GM12878 (cell line): ENCODE results near the gene NUTM1. TPM values are rescaled to one million over a fixed set of nuclear protein-coding genes. Genes with fewer than 3 reads are reported as not detected.

Experiments
- BACH1 ChIP-seq: fragments of 450-650 bp; IDR thresholded peaks from 2 replicates; pipeline ENCODE4 v1.6.1; 2017; ENCODE audit warnings: mild to moderate bottlenecking, borderline replicate concordance
- CBX3 ChIP-seq: fragments of 200-600 bp; sonication (generic); IDR thresholded peaks from 2 replicates; pipeline ENCODE4 v1.6.1; 2016; ENCODE audit warnings: low read depth, borderline replicate concordance
- CTCF ChIP-seq, 3 experiments: IDR thresholded peaks in 2 of 3; conservative IDR thresholded peaks in 1 of 3; 2 replicates each; pipeline ENCODE4 v1.5.1; 2011; ENCODE audit warnings: low read depth in 3 of 3, low read length in 3 of 3, mild to moderate bottlenecking in 3 of 3, control low read depth in 2 of 3, moderate library complexity in 2 of 3, inconsistent platforms in 1 of 3, mixed read lengths in 1 of 3; ENCODE audit not compliant: control insufficient read depth in 2 of 3, insufficient read depth in 1 of 3; ENCODE audit errors: extremely low read depth in 1 of 3
- E2F8 ChIP-seq: fragments of 450-650 bp; IDR thresholded peaks from 2 replicates; pipeline ENCODE4 v1.6.1; 2018; ENCODE audit warnings: mild to moderate bottlenecking, low read depth, moderate library complexity; ENCODE audit not compliant: partially characterized antibody
- E4F1 ChIP-seq: fragments of 450-650 bp; IDR thresholded peaks from 2 replicates; pipeline ENCODE4 v1.6.1; 2018; ENCODE audit warnings: borderline replicate concordance, mild to moderate bottlenecking; ENCODE audit not compliant: partially characterized antibody
- ETV6 ChIP-seq, 2 experiments: fragments of 450-650 bp in 1 of 2; IDR thresholded peaks in 1 of 2; conservative IDR thresholded peaks in 1 of 2; 2 replicates each; pipeline ENCODE4 v1.6.1; 2014; ENCODE audit warnings: antibody characterized with exemption in 1 of 2, borderline replicate concordance in 1 of 2, low read depth in 1 of 2, mild to moderate bottlenecking in 1 of 2, moderate library complexity in 1 of 2
- IRF4 ChIP-seq: IDR thresholded peaks from 2 replicates; pipeline ENCODE4 v1.6.1; 2011; ENCODE audit warnings: low read depth, low read length
- JUND ChIP-seq: IDR thresholded peaks from 2 replicates; pipeline ENCODE4 v1.6.1; 2012; ENCODE audit warnings: low read depth, mild to moderate bottlenecking, low read length, improper control_type of control experiment, moderate library complexity
- PAX5 ChIP-seq: IDR thresholded peaks from 2 replicates; pipeline ENCODE4 v1.6.1; 2011; ENCODE audit warnings: low read depth, low read length, borderline replicate concordance
- RELA ChIP-seq: fragments of 450-650 bp; IDR thresholded peaks from 2 replicates; pipeline ENCODE4 v1.8.0; 2014; ENCODE audit warnings: borderline replicate concordance; ENCODE audit not compliant: partially characterized antibody
- USF1 ChIP-seq: IDR thresholded peaks from 2 replicates; pipeline ENCODE4 v1.6.1; 2011; ENCODE audit warnings: borderline replicate concordance, low read depth, mild to moderate bottlenecking, moderate library complexity, mixed read lengths, low read length; ENCODE audit not compliant: insufficient read depth; ENCODE audit errors: extremely low read length
- ZBTB40 ChIP-seq: fragments of 450-650 bp; IDR thresholded peaks from 2 replicates; pipeline ENCODE4 v1.6.1; 2016; ENCODE audit warnings: mild to moderate bottlenecking, moderate library complexity, borderline replicate concordance
- ZNF274 ChIP-seq: IDR thresholded peaks from one replicate; pipeline ENCODE4 v1.8.0; 2011; ENCODE audit not compliant: insufficient read length, insufficient read depth
- ZZZ3 ChIP-seq: IDR thresholded peaks from 2 replicates; pipeline ENCODE4 v1.6.1; 2011; ENCODE audit warnings: low read depth; ENCODE audit not compliant: control insufficient read depth, insufficient read length
- polyA plus RNA-seq, 11 experiments: library from polyadenylated mRNA; depleted of rRNA in 4 of 11; unstranded in 6 of 11; stranded (reverse) in 5 of 11; fragments of >200 nt; fragmentation: Nextera tagmentation in 4 of 11; fragmentation: Illumina TruSeq in 1 of 11; extraction: Ambion mirVana in 4 of 11; extraction: Trizol in 1 of 11; gene quantifications; 1 replicate in 1 of 11; 2 replicates in 10 of 11; pipeline versions ENCODE4 v1.2.1 to v1.2.3, GENCODE V29; 2011 to 2016; ENCODE audit warnings: inconsistent platforms in 2 of 11, missing spikeins in 2 of 11, low read depth in 1 of 11
- total RNA-seq, 4 experiments: library from RNA; depleted of rRNA in 3 of 4; stranded (reverse); fragments of >200 nt in 3 of 4; fragmentation: Illumina TruSeq in 1 of 4; extraction: Trizol in 1 of 4; gene quantifications; 2 replicates each; pipeline versions ENCODE4 v1.2.1 to v1.2.3, GENCODE V29; 2013 to 2021

NUTM1 gene
- total and polyA plus RNA-seq, 10 of the 15 experiments (the other 5 are each of a cell fraction or from before 2014, with no cell fraction given), result under 0.01 to 0.05 TPM; not detected in 8

GRCh38 chr15:34342737-34343575 lies at the start of gene NUTM1, which contains the start of gene NOP10 (continued):
- peak; percentile 87 for TF ChIP-seq USF1
- TF ChIP-seq ZZZ3, result no peak
- TF ChIP-seq IRF4, result no peak; the same call in 1 of the 2 replicates
- no peak for TF ChIP-seq JUND
- TF ChIP-seq ZBTB40, result peak; percentile 90
- no peak for TF ChIP-seq E4F1
- peak in 1 of 2 experiments; percentile 100; a peak in 3 of 4 replicates for TF ChIP-seq ETV6 (conservative IDR thresholded peaks at IDR 0.05 in 1 of 2, IDR thresholded peaks at IDR 0.05 in 1 of 2; ENCODE audit: borderline replicate concordance in 1 of 2, low read depth in 1 of 2)
- no peak for TF ChIP-seq CBX3
- peak; percentile 68 for TF ChIP-seq RELA
- TF ChIP-seq E2F8, result peak; percentile 78
- TF ChIP-seq ZNF274, result no peak
- TF ChIP-seq PAX5, result no peak; the same call in 1 of the 2 replicates
- peak; percentile 96 to 99 (median 97) for TF ChIP-seq CTCF (IDR thresholded peaks at IDR 0.05 in 2 of 3, conservative IDR thresholded peaks at IDR 0.05 in 1 of 3; ENCODE audit: control insufficient read depth in 2 of 3, extremely low read depth in 1 of 3, insufficient read depth in 1 of 3, low read depth in 3 of 3, low read length in 3 of 3)
- TF ChIP-seq BACH1, result peak; percentile 52; the same call in 1 of the 2 replicates
